GM21825 (cell line): ENCODE measurements around the gene NXF1.
"Not testable (repeated sequence)": the region's sequence is repeated elsewhere in the genome, so short reads cannot be mapped to it uniquely, and the experiment has no call there.

ENCODE experiments used
- ATAC-seq: cut with Tn5 transposase; IDR thresholded peaks from one replicate; pipeline ENCODE4 v1.9.1; 2021; ENCODE audit warnings: mild to moderate bottlenecking, moderate library complexity; ENCODE audit not compliant: unreplicated experiment

Gene NXF1

GRCh38 chr11:62832336-62833234 is 27.3 kb upstream of the NXF1 start, which contains the start of gene TEX54:
TEX54 (minus strand) TSS chr11:62832841.
- ATAC-seq: peak; percentile 7

GRCh38 chr11:62831520-62832335 is 26.5 kb upstream of the NXF1 start, which contains the start of gene STX5:
STX5 (minus strand) TSS chr11:62832051; CDS start chr11:62831243, 808 bp downstream.
- ATAC-seq: peak; percentile 78

GRCh38 chr11:62830904-62831519 is 25.8 kb upstream of the NXF1 start:
- ATAC-seq: no peak

GRCh38 chr11:62828130-62828529 is 22.9 kb upstream of the NXF1 start:
- not testable (repeated sequence) for ATAC-seq

- no peak for ATAC-seq
These were observed 18.4 kb upstream of the NXF1 start for GRCh38 chr11:62823677-62824076.

GRCh38 chr11:62817129-62817528 is 11.9 kb upstream of the NXF1 start:
- no peak for ATAC-seq

GRCh38 chr11:62816557-62816956 is 11.3 kb upstream of the NXF1 start:
- no peak for ATAC-seq

GRCh38 chr11:62811659-62812058 is 6.4 kb upstream of the NXF1 start:
- ATAC-seq: no peak

- no peak for ATAC-seq
These were observed 5.5 kb upstream of the NXF1 start for GRCh38 chr11:62810748-62811147.

GRCh38 chr11:62806611-62807121 is 1.4 kb upstream of the NXF1 start:
- no peak for ATAC-seq

GRCh38 chr11:62805961-62806441 is 761 bp upstream of the NXF1 start:
- ATAC-seq: no peak

- peak; percentile 5 for ATAC-seq
These were observed 747 bp downstream of the NXF1 start for GRCh38 chr11:62804310-62805075.

GRCh38 chr11:62801071-62801470 is 4.2 kb downstream of the NXF1 start:
- ATAC-seq: no peak

GRCh38 chr11:62799486-62799885 is 5.8 kb downstream of the NXF1 start:
- no peak for ATAC-seq

GRCh38 chr11:62796281-62796680 is 9.0 kb downstream of the NXF1 start:
- ATAC-seq: no peak

GRCh38 chr11:62794201-62794775 is 11.0 kb downstream of the NXF1 start:
- ATAC-seq: no peak

- no peak for ATAC-seq
These were observed 13.1 kb downstream of the NXF1 start for GRCh38 chr11:62792202-62792575.

- ATAC-seq: peak; percentile 64
These were observed 13.6 kb downstream of the NXF1 start, which contains the start of gene TMEM223 for GRCh38 chr11:62791501-62792201. TMEM223 (minus strand) TSS chr11:62792006; CDS start chr11:62791994, 12 bp downstream.

- ATAC-seq: no peak
These were observed 15.7 kb downstream of the NXF1 start for GRCh38 chr11:62789576-62789975.
